ENCODE results near the gene MRPS22.

DNA sequence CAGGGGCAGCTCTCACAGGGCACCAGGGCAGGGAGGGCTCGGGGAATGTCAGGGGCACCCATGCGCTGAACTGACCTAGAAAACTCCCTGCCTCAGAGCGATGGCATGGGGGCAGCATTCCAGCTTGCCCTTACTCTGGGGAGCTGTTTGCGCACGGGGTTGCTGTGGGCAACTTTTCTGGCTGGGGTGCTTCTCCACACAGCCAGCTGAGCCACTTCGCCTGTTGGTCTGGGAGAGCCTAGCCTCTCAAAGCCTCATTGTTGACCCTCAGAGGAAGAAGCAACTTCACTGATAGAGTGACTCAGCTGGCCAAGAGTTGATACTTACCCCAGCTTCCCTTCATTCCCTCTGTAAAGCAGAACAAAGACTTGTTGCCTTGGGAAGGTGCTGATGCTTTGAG lies 42.6 kb upstream of the MRPS22 start:
- TF ChIP-seq, protein P1, sequence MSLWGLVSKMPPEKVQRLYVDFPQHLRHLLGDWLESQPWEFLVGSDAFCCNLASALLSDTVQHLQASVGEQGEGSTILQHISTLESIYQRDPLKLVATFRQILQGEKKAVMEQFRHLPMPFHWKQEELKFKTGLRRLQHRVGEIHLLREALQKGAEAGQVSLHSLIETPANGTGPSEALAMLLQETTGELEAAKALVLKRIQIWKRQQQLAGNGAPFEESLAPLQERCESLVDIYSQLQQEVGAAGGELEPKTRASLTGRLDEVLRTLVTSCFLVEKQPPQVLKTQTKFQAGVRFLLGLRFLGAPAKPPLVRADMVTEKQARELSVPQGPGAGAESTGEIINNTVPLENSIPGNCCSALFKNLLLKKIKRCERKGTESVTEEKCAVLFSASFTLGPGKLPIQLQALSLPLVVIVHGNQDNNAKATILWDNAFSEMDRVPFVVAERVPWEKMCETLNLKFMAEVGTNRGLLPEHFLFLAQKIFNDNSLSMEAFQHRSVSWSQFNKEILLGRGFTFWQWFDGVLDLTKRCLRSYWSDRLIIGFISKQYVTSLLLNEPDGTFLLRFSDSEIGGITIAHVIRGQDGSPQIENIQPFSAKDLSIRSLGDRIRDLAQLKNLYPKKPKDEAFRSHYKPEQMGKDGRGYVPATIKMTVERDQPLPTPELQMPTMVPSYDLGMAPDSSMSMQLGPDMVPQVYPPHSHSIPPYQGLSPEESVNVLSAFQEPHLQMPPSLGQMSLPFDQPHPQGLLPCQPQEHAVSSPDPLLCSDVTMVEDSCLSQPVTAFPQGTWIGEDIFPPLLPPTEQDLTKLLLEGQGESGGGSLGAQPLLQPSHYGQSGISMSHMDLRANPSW (CRISPR knock-in tag; IDR thresholded peaks at IDR 0.05; ENCODE audit: borderline replicate concordance): no peak
- TF ChIP-seq, protein P2, sequence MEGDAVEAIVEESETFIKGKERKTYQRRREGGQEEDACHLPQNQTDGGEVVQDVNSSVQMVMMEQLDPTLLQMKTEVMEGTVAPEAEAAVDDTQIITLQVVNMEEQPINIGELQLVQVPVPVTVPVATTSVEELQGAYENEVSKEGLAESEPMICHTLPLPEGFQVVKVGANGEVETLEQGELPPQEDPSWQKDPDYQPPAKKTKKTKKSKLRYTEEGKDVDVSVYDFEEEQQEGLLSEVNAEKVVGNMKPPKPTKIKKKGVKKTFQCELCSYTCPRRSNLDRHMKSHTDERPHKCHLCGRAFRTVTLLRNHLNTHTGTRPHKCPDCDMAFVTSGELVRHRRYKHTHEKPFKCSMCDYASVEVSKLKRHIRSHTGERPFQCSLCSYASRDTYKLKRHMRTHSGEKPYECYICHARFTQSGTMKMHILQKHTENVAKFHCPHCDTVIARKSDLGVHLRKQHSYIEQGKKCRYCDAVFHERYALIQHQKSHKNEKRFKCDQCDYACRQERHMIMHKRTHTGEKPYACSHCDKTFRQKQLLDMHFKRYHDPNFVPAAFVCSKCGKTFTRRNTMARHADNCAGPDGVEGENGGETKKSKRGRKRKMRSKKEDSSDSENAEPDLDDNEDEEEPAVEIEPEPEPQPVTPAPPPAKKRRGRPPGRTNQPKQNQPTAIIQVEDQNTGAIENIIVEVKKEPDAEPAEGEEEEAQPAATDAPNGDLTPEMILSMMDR (CRISPR knock-in tag; IDR thresholded peaks at IDR 0.05): no peak
- TF ChIP-seq KLF12 (CRISPR knock-in tag; IDR thresholded peaks at IDR 0.05; ENCODE audit: borderline replicate concordance) (no peak), E2F5 (CRISPR knock-in tag; conservative IDR thresholded peaks at IDR 0.05) (no peak), ZGPAT (CRISPR knock-in tag; IDR thresholded peaks at IDR 0.05) (no peak), NCOR1 (IDR thresholded peaks at IDR 0.05; ENCODE audit: borderline replicate concordance, low read length) (no peak), EP300 (IDR thresholded peaks at IDR 0.05; ENCODE audit: low read depth in 2 of 2, low read length in 2 of 2) (no peak), EP300 (CRISPR knock-in tag; IDR thresholded peaks at IDR 0.05; ENCODE audit: borderline replicate concordance) (no peak), JUN (CRISPR knock-in tag; IDR thresholded peaks at IDR 0.05) (no peak), SMAD3 (CRISPR knock-in tag; IDR thresholded peaks at IDR 0.05) (no peak), MTA1 (CRISPR knock-in tag; IDR thresholded peaks at IDR 0.05; ENCODE audit: borderline replicate concordance) (no peak)
- TF ChIP-seq, protein P3, sequence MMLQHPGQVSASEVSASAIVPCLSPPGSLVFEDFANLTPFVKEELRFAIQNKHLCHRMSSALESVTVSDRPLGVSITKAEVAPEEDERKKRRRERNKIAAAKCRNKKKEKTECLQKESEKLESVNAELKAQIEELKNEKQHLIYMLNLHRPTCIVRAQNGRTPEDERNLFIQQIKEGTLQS (CRISPR knock-in tag; IDR thresholded peaks at IDR 0.05): no peak

Data from HepG2 (cell line).